Measurements from ENCODE around the gene NSRP1. TPM values are rescaled to one million over a fixed set of nuclear protein-coding genes. Genes with fewer than 3 reads are reported as not detected.

NSRP1 gene
- total and polyA plus RNA-seq, 2 of the 13 experiments (the other 11 are each of a cell fraction or from before 2014, with no cell fraction given) = 7.0 to 14.3 TPM

DNA sequence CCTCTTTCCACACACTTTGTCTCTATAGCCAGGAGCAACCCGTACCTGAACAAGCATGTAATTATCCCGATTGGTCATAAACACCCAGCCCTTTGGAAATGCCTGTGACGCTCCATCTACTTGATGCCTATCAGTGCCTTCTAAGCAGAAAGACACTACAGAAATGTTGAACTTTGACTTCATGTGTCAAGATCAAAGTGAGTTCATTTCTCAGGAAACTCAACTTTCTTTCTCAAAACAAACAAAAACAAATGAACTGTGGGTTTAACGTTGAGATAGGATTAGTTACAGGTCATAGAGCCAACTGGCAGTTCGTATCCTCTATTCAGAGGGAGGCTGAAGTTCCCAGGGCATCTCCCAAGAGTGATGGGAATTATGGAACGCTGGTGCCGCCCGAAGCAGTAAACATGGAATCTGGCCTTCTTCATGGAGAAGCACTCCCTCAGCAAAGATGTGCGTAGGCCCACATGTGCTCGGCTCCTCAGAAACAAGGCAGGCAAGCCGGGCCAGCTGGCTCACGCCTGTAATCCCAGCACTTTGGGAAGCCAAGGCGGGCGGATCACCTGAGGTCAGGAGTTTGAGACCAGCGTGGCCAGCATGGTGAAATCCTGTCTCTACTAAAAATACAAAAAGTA lies 109.4 kb downstream of the NSRP1 start (continued):
- TF ChIP-seq SP2 (CRISPR knock-in tag; IDR thresholded peaks at IDR 0.05) (no peak), ZNF232 (CRISPR knock-in tag; IDR thresholded peaks at IDR 0.05; ENCODE audit: borderline replicate concordance) (0 out of 2 replicates have a peak, but pooled peaks have one; percentile 24), ZNF292 (CRISPR knock-in tag; IDR thresholded peaks at IDR 0.05; ENCODE audit: borderline replicate concordance, low read depth) (no peak), ZNF256 (CRISPR knock-in tag; conservative IDR thresholded peaks at IDR 0.05) (no peak), NFYB (CRISPR knock-in tag; IDR thresholded peaks at IDR 0.05) (no peak), ZNF792 (CRISPR knock-in tag; IDR thresholded peaks at IDR 0.05) (no peak), NCOR1 (IDR thresholded peaks at IDR 0.05; ENCODE audit: borderline replicate concordance, low read length) (peak; percentile 87), ZNF674 (CRISPR knock-in tag; IDR thresholded peaks at IDR 0.05; ENCODE audit: low read depth) (no peak), SP5 (CRISPR knock-in tag; IDR thresholded peaks at IDR 0.05; ENCODE audit: borderline replicate concordance, low read depth) (no peak), ZBTB7A (CRISPR knock-in tag; IDR thresholded peaks at IDR 0.05) (no peak), ZNF83 (CRISPR knock-in tag; IDR thresholded peaks at IDR 0.05; ENCODE audit: borderline replicate concordance) (no peak), MBNL3 (CRISPR knock-in tag; conservative IDR thresholded peaks at IDR 0.05) (no peak), ZNF746 (CRISPR knock-in tag; IDR thresholded peaks at IDR 0.05) (0 out of 2 replicates have a peak, but pooled peaks have one; percentile 24), PLRG1 (conservative IDR thresholded peaks at IDR 0.05) (no peak), IRX3 (CRISPR knock-in tag; IDR thresholded peaks at IDR 0.05; ENCODE audit: borderline replicate concordance, low read depth) (no peak), MIER3 (CRISPR knock-in tag; IDR thresholded peaks at IDR 0.05; ENCODE audit: borderline replicate concordance) (no peak), KDM4B (CRISPR knock-in tag; IDR thresholded peaks at IDR 0.05) (no peak), ZNF331 (CRISPR knock-in tag; IDR thresholded peaks at IDR 0.05) (no peak), ZBTB38 (CRISPR knock-in tag; IDR thresholded peaks at IDR 0.05) (no peak), NAIF1 (CRISPR knock-in tag; IDR thresholded peaks at IDR 0.05; ENCODE audit: borderline replicate concordance) (no peak), ZNF570 (CRISPR knock-in tag; IDR thresholded peaks at IDR 0.05; ENCODE audit: borderline replicate concordance) (no peak)
- TF ChIP-seq, protein P1, sequence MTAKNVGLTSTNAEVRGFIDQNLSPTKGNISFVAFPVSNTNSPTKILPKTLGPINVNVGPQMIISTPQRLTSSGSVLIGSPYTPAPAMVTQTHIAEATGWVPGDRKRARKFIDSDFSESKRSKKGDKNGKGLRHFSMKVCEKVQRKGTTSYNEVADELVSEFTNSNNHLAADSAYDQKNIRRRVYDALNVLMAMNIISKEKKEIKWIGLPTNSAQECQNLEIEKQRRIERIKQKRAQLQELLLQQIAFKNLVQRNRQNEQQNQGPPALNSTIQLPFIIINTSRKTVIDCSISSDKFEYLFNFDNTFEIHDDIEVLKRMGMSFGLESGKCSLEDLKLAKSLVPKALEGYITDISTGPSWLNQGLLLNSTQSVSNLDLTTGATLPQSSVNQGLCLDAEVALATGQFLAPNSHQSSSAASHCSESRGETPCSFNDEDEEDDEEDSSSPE (CRISPR knock-in tag; IDR thresholded peaks at IDR 0.05) = peak; percentile 18; the same call in 1 of the 2 replicates
- TF ChIP-seq, protein P2, sequence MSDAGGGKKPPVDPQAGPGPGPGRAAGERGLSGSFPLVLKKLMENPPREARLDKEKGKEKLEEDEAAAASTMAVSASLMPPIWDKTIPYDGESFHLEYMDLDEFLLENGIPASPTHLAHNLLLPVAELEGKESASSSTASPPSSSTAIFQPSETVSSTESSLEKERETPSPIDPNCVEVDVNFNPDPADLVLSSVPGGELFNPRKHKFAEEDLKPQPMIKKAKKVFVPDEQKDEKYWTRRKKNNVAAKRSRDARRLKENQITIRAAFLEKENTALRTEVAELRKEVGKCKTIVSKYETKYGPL (CRISPR knock-in tag; IDR thresholded peaks at IDR 0.05) = no peak
- TF ChIP-seq, protein P3, sequence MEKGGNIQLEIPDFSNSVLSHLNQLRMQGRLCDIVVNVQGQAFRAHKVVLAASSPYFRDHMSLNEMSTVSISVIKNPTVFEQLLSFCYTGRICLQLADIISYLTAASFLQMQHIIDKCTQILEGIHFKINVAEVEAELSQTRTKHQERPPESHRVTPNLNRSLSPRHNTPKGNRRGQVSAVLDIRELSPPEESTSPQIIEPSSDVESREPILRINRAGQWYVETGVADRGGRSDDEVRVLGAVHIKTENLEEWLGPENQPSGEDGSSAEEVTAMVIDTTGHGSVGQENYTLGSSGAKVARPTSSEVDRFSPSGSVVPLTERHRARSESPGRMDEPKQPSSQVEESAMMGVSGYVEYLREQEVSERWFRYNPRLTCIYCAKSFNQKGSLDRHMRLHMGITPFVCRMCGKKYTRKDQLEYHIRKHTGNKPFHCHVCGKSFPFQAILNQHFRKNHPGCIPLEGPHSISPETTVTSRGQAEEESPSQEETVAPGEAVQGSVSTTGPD (CRISPR knock-in tag; IDR thresholded peaks at IDR 0.05) = no peak
- TF ChIP-seq, protein P4, sequence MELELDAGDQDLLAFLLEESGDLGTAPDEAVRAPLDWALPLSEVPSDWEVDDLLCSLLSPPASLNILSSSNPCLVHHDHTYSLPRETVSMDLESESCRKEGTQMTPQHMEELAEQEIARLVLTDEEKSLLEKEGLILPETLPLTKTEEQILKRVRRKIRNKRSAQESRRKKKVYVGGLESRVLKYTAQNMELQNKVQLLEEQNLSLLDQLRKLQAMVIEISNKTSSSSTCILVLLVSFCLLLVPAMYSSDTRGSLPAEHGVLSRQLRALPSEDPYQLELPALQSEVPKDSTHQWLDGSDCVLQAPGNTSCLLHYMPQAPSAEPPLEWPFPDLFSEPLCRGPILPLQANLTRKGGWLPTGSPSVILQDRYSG (CRISPR knock-in tag; IDR thresholded peaks at IDR 0.05) = no peak
- TF ChIP-seq, protein P5, sequence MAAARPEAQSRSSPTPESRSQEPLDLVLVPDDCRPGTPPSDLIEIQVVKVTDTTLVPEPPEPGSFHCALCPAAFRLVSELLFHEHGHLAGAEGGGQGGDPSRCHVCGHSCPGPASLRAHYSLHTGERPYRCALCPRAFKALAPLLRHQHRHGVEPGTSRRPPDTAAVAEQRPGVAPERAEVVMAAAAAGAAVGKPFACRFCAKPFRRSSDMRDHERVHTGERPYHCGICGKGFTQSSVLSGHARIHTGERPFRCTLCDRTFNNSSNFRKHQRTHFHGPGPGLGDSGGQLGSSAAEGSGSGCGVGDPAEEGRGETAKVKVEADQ (CRISPR knock-in tag; IDR thresholded peaks at IDR 0.05; ENCODE audit: borderline replicate concordance) = no peak

Data from HepG2 (cell line).